GM23338 (cell line): ENCODE results near the gene RASA3.

Source experiments
- CREB1 ChIP-seq: fragments of 250-450 bp; sonication (Bioruptor Pico); IDR thresholded peaks from 2 replicates; pipeline ENCODE4 v1.5.0; 2020; ENCODE audit warnings: low read depth, mild to moderate bottlenecking, moderate library complexity
- EZH2 ChIP-seq: fragments of 200-600 bp; sonication (generic); IDR thresholded peaks from one replicate; pipeline ENCODE4 v1.8.0; 2017; ENCODE audit warnings: antibody characterized with exemption, mild to moderate bottlenecking, low read depth; ENCODE audit not compliant: unreplicated experiment
- EZH2phosphoT487 ChIP-seq: fragments of 200-600 bp; sonication (generic); IDR thresholded peaks from one replicate; pipeline ENCODE4 v1.8.1; 2018; ENCODE audit warnings: antibody characterized with exemption; ENCODE audit not compliant: unreplicated experiment
- POLR2AphosphoS5 ChIP-seq: IDR thresholded peaks from 2 replicates; pipeline ENCODE4 v1.6.1; 2016; ENCODE audit warnings: antibody characterized with exemption, low read depth
- REST ChIP-seq: IDR thresholded peaks from one replicate; pipeline ENCODE4 v1.6.1; 2018; ENCODE audit warnings: antibody characterized with exemption; ENCODE audit not compliant: unreplicated experiment
- ZNF114 ChIP-seq: fragments of 250-450 bp; sonication (Bioruptor Pico); IDR thresholded peaks from 2 replicates; pipeline ENCODE4 v1.5.0; 2020; ENCODE audit warnings: mild to moderate bottlenecking, moderate library complexity
- ZNF331 ChIP-seq: fragments of 250-450 bp; sonication (Bioruptor Pico); IDR thresholded peaks from 2 replicates; pipeline ENCODE4 v1.5.0; 2020; ENCODE audit warnings: low read depth, mild to moderate bottlenecking, moderate library complexity
- TF ChIP-seq, protein P1 (sequence below), 2 experiments: fragments of 200-600 bp in 1 of 2; sonication (generic) in 1 of 2; conservative IDR thresholded peaks; 2 replicates each; pipeline versions ENCODE4 v1.5.1 to v1.6.1; 2016 to 2017; ENCODE audit warnings: antibody characterized with exemption in 2 of 2, low read depth in 2 of 2, mild to moderate bottlenecking in 2 of 2, moderate library complexity in 1 of 2
- TF ChIP-seq, protein P2 (sequence below): IDR thresholded peaks from 2 replicates; pipeline ENCODE4 v1.6.1; 2016; ENCODE audit warnings: antibody characterized with exemption

GRCh38 chr13:114034481-114034891 is 97.9 kb downstream of the RASA3 start:
- TF ChIP-seq, protein P1, sequence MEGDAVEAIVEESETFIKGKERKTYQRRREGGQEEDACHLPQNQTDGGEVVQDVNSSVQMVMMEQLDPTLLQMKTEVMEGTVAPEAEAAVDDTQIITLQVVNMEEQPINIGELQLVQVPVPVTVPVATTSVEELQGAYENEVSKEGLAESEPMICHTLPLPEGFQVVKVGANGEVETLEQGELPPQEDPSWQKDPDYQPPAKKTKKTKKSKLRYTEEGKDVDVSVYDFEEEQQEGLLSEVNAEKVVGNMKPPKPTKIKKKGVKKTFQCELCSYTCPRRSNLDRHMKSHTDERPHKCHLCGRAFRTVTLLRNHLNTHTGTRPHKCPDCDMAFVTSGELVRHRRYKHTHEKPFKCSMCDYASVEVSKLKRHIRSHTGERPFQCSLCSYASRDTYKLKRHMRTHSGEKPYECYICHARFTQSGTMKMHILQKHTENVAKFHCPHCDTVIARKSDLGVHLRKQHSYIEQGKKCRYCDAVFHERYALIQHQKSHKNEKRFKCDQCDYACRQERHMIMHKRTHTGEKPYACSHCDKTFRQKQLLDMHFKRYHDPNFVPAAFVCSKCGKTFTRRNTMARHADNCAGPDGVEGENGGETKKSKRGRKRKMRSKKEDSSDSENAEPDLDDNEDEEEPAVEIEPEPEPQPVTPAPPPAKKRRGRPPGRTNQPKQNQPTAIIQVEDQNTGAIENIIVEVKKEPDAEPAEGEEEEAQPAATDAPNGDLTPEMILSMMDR (conservative IDR thresholded peaks at IDR 0.05; ENCODE audit: low read depth in 2 of 2), result no peak
- TF ChIP-seq EZH2phosphoT487 (no peak), EZH2 (no peak), POLR2AphosphoS5 (no peak), REST (no peak), ZNF331 (CRISPR knock-in tag) (no peak), ZNF114 (CRISPR knock-in tag) (no peak), CREB1 (CRISPR knock-in tag) (no peak)
- TF ChIP-seq, protein P2, sequence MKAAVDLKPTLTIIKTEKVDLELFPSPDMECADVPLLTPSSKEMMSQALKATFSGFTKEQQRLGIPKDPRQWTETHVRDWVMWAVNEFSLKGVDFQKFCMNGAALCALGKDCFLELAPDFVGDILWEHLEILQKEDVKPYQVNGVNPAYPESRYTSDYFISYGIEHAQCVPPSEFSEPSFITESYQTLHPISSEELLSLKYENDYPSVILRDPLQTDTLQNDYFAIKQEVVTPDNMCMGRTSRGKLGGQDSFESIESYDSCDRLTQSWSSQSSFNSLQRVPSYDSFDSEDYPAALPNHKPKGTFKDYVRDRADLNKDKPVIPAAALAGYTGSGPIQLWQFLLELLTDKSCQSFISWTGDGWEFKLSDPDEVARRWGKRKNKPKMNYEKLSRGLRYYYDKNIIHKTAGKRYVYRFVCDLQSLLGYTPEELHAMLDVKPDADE, result no peak
